KMS-11 (cell line): ENCODE data around the gene HECTD1.

Experiments used
- H2AFZ ChIP-seq: fragments of 200-600 bp; sonication (generic); 2 replicates; pipeline ENCODE4 v1.6.1; 2016; ENCODE audit warnings: antibody characterized with exemption, mixed run types, low read depth
- H3K27ac ChIP-seq: fragments of 200-600 bp; sonication (generic); 2 replicates; pipeline ENCODE4 v1.6.1; 2016; ENCODE audit warnings: mild to moderate bottlenecking, mixed run types
- H3K27me3 ChIP-seq: fragments of 200-600 bp; sonication (generic); 2 replicates; pipeline ENCODE4 v1.6.1; 2017; ENCODE audit warnings: mild to moderate bottlenecking, low read depth, mixed run types, moderate library complexity; ENCODE audit not compliant: insufficient read depth
- H3K36me3 ChIP-seq: fragments of 200-600 bp; sonication (generic); 2 replicates; pipeline ENCODE4 v1.6.1; 2017; ENCODE audit warnings: mild to moderate bottlenecking, mixed run types; ENCODE audit not compliant: insufficient read depth
- H3K4me1 ChIP-seq: fragments of 200-600 bp; sonication (generic); 2 replicates; pipeline ENCODE4 v1.6.1; 2016; ENCODE audit warnings: mild to moderate bottlenecking, low read depth, mixed run types; ENCODE audit not compliant: poor library complexity, severe bottlenecking
- H3K4me2 ChIP-seq: fragments of 200-600 bp; sonication (generic); 2 replicates; pipeline ENCODE4 v1.7.0; 2016; ENCODE audit warnings: mild to moderate bottlenecking, mixed run types
- H3K4me3 ChIP-seq: fragments of 200-600 bp; sonication (generic); IDR thresholded peaks from 2 replicates; pipeline ENCODE4 v1.6.1; 2017; ENCODE audit warnings: low read depth, low read length, mixed read lengths; ENCODE audit not compliant: insufficient read depth
- H3K79me2 ChIP-seq: fragments of 200-600 bp; sonication (generic); 2 replicates; pipeline ENCODE4 v1.6.1; 2016; ENCODE audit warnings: low read depth, mixed run types; ENCODE audit not compliant: insufficient read depth
- H3K9ac ChIP-seq: fragments of 200-600 bp; sonication (generic); 2 replicates; pipeline ENCODE4 v1.6.1; 2016; ENCODE audit warnings: mild to moderate bottlenecking, mixed run types
- H4K20me1 ChIP-seq: fragments of 200-600 bp; sonication (generic); 2 replicates; pipeline ENCODE4 v1.6.1; 2016; ENCODE audit warnings: mild to moderate bottlenecking, mixed run types; ENCODE audit not compliant: insufficient read depth
- TF ChIP-seq, protein P1 (sequence below): fragments of 200-600 bp; sonication (generic); conservative IDR thresholded peaks from 2 replicates; pipeline ENCODE4 v1.6.1; 2017; ENCODE audit warnings: low read depth, mild to moderate bottlenecking, antibody characterized with exemption, low read length, moderate library complexity, mixed read lengths

Gene HECTD1

GRCh38 chr14:31219169-31219568 is 11.6 kb upstream of the HECTD1 start:
- TF ChIP-seq, protein P1, sequence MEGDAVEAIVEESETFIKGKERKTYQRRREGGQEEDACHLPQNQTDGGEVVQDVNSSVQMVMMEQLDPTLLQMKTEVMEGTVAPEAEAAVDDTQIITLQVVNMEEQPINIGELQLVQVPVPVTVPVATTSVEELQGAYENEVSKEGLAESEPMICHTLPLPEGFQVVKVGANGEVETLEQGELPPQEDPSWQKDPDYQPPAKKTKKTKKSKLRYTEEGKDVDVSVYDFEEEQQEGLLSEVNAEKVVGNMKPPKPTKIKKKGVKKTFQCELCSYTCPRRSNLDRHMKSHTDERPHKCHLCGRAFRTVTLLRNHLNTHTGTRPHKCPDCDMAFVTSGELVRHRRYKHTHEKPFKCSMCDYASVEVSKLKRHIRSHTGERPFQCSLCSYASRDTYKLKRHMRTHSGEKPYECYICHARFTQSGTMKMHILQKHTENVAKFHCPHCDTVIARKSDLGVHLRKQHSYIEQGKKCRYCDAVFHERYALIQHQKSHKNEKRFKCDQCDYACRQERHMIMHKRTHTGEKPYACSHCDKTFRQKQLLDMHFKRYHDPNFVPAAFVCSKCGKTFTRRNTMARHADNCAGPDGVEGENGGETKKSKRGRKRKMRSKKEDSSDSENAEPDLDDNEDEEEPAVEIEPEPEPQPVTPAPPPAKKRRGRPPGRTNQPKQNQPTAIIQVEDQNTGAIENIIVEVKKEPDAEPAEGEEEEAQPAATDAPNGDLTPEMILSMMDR = no peak
- H3K27ac ChIP-seq = no peak overlapping the region
- no peaks in the 10 kb centered on the region for H4K20me1 ChIP-seq
- H3K4me2 ChIP-seq = no peak overlapping the region
- H3K9ac ChIP-seq = no peak overlapping the region
- no peak overlapping the region for H3K4me3 ChIP-seq
- no peaks in the 10 kb centered on the region for H3K36me3 ChIP-seq
- no peaks in the 10 kb centered on the region for H3K27me3 ChIP-seq
- H3K4me1 ChIP-seq = no peaks in the 10 kb centered on the region
- H2AFZ ChIP-seq = no peak overlapping the region
- no peaks in the 10 kb centered on the region for H3K79me2 ChIP-seq

- Histone ChIP-seq H3K27ac (no peak overlapping the region), H3K9ac (no peak overlapping the region), H3K4me2 (no peak overlapping the region), H3K4me3 (no peak overlapping the region), H2AFZ (no peak overlapping the region), H3K36me3 (no peaks in the 10 kb centered on the region), H3K27me3 (no peaks in the 10 kb centered on the region), H4K20me1 (no peaks in the 10 kb centered on the region), H3K79me2 (no peaks in the 10 kb centered on the region), H3K4me1 (no peaks in the 10 kb centered on the region)
- TF ChIP-seq, protein P1 = no peak
Observed at GRCh38 chr14:31216359-31216758, 8.8 kb upstream of the HECTD1 start.

DNA sequence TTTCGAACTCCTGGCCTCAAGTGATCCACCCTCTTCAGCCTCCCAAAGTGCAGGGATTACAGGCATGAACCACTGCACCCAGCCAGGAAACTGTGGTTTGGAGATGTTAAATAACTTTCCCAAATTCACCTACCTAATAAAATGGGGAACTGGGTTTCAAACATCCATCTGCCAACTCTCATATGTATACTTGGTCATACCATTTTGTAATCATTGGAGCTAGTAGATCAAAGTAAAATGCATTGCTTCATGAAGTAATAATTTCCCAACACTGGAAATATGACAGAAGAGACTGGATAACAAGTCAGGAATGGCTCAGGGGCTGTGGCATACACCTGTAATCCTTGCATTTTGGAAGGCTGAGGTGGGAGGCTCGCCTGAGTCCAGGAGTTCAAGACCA is 5.3 kb upstream of the HECTD1 start:
- TF ChIP-seq, protein P1 = no peak
- peaks cover 11% of the 10 kb centered on the region for H3K4me1 ChIP-seq

GRCh38 chr14:31209605-31210004 is 2.0 kb upstream of the HECTD1 start:
- Histone ChIP-seq H2AFZ (no peak overlapping the region), H3K9ac (no peak overlapping the region), H3K4me2 (peak overlapping the region; percentile 78; the same call in 1 of the 2 replicates), H3K36me3 (no peaks in the 10 kb centered on the region), H4K20me1 (no peaks in the 10 kb centered on the region), H3K4me3 (no peak overlapping the region), H3K27ac (peak overlapping the region; percentile 98; the same call in 1 of the 2 replicates), H3K4me1 (peaks cover 21% of the 10 kb centered on the region), H3K79me2 (peaks cover 25% of the 10 kb centered on the region), H3K27me3 (no peaks in the 10 kb centered on the region)
- TF ChIP-seq, protein P1 = no peak

More for the DNA sequence above, 5.3 kb upstream of the HECTD1 start:
- Histone ChIP-seq H3K27ac (no peak overlapping the region), H3K4me3 (no peak overlapping the region), H4K20me1 (no peaks in the 10 kb centered on the region), H3K27me3 (no peaks in the 10 kb centered on the region), H3K4me2 (no peak overlapping the region), H3K9ac (no peak overlapping the region), H2AFZ (no peak overlapping the region), H3K36me3 (no peaks in the 10 kb centered on the region), H3K79me2 (no peaks in the 10 kb centered on the region)
